GM12864 (cell line): ENCODE results near the gene NDUFA5.

Experiments
- DNase-seq: peaks from one replicate; pipeline ENCODE4 v3.0.0-alpha.2; 2011; ENCODE audit warnings: low read depth
- H3K4me3 ChIP-seq: 2 replicates; pipeline ENCODE4 v1.5.1; 2011; ENCODE audit warnings: mild to moderate bottlenecking, low read depth, low read length, control low read depth
- CTCF ChIP-seq: IDR thresholded peaks from 2 replicates; pipeline ENCODE4 v1.5.1; 2011; ENCODE audit warnings: low read depth, mild to moderate bottlenecking, moderate library complexity, low read length, control low read depth, inconsistent platforms; ENCODE audit errors: missing control alignments

The NDUFA5 gene

GRCh38 chr7:123548406-123548805 is 9.2 kb downstream of the NDUFA5 start:
- no peak overlapping the region for H3K4me3 ChIP-seq
- no peak for TF ChIP-seq CTCF
- DNase-seq: no peak

DNA sequence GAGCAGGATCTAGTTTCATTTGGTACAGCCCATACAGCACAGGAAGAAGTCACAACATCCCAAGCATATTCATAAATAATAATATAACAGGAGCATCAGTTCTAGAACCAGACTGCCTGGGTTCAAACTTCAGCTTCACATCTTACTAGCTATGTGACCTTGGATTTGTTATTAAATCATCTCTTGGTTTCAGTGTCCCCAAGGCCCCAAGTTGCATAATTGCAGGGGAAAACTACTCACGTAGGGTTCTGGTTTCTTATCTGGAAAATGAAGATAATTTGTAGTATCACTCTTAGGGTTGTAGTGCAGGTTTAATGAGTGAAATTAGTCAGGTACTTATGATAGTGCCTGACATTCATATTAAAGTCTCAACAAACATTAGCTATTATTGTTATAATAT is 17.7 kb downstream of the NDUFA5 start:
- DNase-seq: no peak
- H3K4me3 ChIP-seq: no peak overlapping the region
- no peak for TF ChIP-seq CTCF

DNA sequence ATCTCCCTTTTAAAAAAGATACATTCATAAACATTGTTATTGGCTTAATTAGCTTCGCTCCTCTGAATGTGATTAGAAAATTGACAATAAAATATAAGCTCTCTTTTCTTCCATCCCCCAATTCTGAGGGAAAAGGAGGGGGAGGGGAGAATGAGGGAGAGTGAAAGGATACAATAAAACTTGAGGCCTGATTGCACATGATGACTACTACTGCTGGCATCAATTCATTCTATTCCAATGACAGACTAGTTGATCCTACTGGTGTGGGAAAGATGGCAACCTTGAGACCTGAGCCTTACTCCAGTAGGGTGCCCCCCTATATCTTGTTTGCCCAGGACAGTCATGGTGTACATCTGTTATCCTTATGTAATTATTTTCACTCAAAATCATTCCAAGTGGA is 18.7 kb downstream of the NDUFA5 start:
- no peak overlapping the region for H3K4me3 ChIP-seq
- DNase-seq: no peak
- TF ChIP-seq CTCF: no peak

GRCh38 chr7:123538189-123538714 is 19.4 kb downstream of the NDUFA5 start:
- no peak overlapping the region for H3K4me3 ChIP-seq
- no peak for DNase-seq
- TF ChIP-seq CTCF: no peak

DNA sequence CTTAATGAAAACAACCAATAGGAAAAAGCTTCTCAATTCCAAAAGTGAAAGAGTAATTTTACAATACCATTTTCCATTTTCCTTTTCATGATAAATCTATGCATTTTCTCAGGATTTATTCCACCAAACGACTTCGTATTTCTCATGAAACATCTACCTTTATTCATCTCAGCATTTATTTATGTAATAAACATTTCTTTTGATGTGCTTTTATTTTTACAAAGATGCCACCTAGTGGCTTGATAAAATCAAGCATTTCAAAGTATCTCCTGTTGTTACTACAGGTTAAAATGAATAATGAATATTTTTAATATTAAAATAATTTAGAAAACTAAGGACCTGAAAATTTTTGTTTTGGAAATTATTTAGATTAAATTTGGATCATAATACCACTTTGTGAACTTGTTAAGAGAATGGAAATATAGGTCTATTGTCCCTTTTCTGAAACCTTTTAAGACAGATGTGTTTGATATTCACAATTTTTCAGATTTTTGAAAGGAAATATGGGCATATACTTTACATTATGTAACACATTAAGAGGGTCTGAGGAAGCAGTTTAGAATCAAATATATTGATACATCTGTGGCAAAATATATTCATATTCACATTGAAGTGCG is 20.5 kb downstream of the NDUFA5 start:
- DNase-seq: no peak
- TF ChIP-seq CTCF: peak; percentile 11
- H3K4me3 ChIP-seq: no peak overlapping the region

DNA sequence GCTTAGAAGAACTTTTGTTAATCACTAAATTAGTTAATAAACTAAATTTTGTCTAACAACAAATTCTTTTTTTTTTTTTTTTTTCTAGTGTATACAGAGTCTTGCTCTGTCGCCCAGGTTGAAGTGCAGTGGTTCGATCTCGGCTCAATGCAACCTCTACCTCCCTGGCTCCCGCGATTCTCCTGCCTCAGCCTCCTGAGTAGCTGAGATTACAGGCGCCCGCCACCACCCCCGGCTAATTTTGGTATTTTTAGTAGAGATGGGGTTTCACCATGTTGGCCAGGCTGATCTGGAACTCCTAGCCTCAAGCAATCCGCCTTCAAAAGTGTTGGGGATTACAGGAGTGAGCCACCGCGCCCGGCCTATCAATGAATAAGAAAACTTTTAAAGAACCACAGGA is 22.1 kb downstream of the NDUFA5 start:
- peak overlapping the region; percentile 59; the same call in 1 of the 2 replicates for H3K4me3 ChIP-seq
- TF ChIP-seq CTCF: no peak

More for the DNA sequence above, 22.1 kb downstream of the NDUFA5 start:
- no peak for DNase-seq
